Dedifferentiated amniotic fluid mesenchymal stem cell (primary cell): ENCODE results near the gene CEP41.

Source experiments
- DNase-seq: peaks from one replicate; pipeline ENCODE4 v3.0.0-alpha.2; 2016; ENCODE audit errors: extremely low spot score

Gene CEP41, protein sequence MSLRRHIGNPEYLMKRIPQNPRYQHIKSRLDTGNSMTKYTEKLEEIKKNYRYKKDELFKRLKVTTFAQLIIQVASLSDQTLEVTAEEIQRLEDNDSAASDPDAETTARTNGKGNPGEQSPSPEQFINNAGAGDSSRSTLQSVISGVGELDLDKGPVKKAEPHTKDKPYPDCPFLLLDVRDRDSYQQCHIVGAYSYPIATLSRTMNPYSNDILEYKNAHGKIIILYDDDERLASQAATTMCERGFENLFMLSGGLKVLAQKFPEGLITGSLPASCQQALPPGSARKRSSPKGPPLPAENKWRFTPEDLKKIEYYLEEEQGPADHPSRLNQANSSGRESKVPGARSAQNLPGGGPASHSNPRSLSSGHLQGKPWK

GRCh38 chr7:130440527-130441365, at the start of gene CEP41:
Gene CEP41, minus strand, starts transcription at chr7:130441016. Its CDS starts 50 bp downstream, at chr7:130440966.
- peak; percentile 95 for DNase-seq

GRCh38 chr7:130490311-130490791, 49.5 kb upstream of the CEP41 start:
- DNase-seq, result no peak

- DNase-seq, result no peak
Measured at GRCh38 chr7:130489140-130489983, 48.5 kb upstream of the CEP41 start.

GRCh38 chr7:130488392-130489139, 47.8 kb upstream of the CEP41 start:
- no peak for DNase-seq

DNA sequence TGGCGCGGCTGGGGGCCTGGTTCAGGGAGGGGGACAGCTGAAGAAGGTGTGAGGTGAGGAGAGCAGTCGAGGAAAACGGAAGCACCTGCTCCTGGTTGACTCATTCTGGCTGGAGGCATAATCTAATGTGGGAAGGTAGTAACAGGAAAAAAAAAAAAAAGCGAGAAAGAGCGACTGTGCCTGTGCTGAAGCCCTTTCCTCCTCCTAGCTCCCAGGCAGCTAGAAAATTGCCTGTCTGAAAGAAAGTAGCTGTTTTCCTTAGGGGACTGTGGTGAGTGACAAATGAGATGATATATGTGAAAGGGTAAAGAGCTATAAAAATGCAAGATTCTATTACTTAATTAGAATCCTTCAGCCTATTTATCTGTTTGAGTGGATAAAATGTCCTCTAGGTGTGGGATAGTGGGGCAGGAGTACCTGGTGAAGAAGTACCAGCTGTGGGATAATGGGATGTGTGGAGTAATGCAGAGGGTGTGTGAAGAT, 46.2 kb upstream of the CEP41 start:
- no peak for DNase-seq

GRCh38 chr7:130486114-130486953, 45.5 kb upstream of the CEP41 start:
- no peak for DNase-seq

DNA sequence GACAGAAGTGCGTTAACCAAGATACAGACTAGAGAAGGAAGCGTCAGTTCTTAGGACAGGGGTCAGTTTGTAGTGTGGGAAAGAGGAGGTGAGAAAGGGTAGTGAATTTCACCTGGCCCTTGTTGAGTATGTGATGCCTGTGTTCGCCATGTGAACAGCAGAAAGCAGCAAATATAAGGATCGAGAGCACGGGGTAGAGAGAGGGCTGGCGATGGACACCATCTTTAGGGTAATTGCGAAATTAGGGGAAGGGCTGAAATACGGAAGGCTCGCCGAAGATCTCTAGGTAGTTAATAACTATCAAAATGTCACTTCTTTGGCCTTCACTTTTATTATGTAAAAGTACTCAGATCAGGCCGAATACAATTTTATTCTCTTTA, 44.9 kb upstream of the CEP41 start:
- no peak for DNase-seq

DNA sequence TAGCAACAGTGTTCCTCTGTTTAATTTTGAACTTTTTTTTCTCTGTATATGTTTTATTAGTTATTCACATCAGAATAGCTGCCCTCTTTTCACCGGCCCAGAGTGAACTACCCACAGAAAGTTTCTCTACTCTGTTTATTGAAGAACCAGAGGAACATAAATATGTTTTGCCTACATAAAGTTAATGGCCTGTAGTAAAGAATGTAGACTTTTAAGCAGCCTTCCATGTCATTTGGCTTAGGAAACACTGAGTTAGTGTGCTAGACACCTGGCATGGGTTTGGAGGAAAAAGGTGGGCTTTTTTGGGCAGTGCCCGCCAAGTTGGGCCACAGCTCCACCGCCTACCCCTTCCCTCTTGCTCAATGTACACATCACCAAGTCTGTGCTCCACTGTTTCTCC, 42.2 kb upstream of the CEP41 start:
- DNase-seq, result no peak

DNA sequence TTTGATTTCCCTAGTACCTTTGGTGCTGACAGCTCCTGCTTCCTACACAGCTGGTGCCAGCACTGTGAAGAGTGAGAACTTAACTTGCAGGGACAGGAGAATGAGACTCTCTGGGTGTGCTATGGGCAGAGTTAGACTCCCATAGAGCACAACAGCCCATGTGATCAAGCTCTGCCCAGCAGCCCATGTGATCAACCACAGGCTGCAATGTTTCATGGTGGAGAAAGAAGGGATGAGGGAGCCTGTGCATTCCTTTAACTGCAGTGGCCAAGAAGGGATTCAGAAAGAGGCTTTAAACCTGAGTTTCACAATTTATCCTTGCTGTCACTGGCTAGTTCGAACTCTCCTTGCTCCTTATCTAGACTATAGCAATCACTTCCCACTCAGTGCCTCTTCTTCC, 41.1 kb upstream of the CEP41 start:
- DNase-seq, result no peak

DNA sequence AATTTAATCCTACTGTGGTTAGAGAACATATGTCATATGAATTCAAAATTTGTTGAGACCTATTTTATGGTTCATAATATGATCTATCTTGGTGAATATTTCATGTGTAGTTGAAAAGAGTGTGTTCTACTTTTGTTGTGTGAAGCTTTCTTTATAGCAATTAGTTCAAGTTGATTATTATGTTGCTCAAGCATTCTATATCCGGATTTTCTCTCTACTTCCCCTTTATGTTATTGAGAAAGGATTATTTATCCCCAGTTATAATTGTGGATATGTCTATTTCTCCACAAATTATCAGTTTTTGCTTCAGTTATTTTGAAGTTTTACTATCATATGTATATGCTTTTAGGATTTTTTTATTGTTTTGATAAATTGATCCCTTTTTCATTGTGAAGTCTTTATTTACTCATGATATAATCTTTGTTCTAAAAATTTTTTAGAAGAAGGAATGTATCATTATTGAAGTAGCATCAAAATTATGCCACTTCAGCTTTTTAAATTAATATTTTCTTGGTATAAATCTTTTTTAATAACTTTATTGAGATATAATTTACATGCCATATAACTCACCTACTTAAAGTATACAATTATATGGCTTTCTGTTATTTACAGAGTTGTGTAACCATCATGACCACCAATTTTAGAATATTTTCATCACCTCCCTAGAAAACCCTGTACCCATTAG, 39.0 kb upstream of the CEP41 start:
- DNase-seq, result no peak

- DNase-seq, result no peak
Measured at GRCh38 chr7:130478991-130479390, 38.2 kb upstream of the CEP41 start.

- no peak for DNase-seq
Measured at GRCh38 chr7:130476297-130477150, 35.7 kb upstream of the CEP41 start.

- DNase-seq, result no peak
Measured at GRCh38 chr7:130475776-130476175, 35.0 kb upstream of the CEP41 start.

GRCh38 chr7:130473876-130474275, 33.1 kb upstream of the CEP41 start:
- DNase-seq, result no peak

DNA sequence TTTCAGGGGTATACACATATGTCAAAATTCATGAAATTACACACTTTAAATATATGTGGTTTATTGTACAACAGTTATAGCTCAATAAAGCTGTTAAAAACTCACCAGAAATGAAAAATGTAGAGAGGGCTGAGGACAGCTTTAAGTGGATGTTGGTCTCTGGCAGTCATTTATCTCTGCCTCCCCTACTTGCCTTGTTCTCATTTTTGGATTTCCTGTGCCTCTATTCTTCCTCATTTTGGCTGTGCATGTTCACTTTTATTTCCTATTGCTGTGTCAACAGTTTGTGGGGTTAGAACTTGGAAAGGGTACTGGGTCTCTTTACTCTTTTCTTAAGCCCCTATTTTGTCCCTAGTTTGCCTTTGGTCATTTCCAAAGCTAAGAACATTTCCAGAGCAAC, 32.5 kb upstream of the CEP41 start:
- no peak for DNase-seq

GRCh38 chr7:130471974-130472373, 31.2 kb upstream of the CEP41 start:
- DNase-seq, result no peak

DNA sequence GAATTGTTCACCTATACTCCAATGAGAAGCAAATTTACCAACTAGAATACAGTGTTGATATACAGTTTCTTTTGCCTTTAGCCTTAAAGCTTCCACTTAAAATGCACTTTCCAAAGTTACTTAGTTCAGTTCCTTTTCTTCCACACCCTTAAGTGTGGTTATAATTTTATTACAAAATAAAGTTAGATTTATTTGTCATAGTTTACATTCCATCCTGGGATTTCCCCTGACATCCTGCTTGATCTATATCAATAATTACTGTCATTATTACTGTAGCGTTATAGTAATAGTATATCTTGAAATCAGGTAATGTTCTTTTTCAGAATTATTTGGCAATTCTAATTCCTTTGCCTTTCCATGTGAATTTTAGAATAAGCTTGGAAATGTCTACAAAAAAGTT, 27.8 kb upstream of the CEP41 start:
- no peak for DNase-seq

GRCh38 chr7:130463553-130464434, 23.0 kb upstream of the CEP41 start:
- DNase-seq, result no peak
